ENCODE measurements around the gene TNXB.
"Not testable (repeated sequence)": the region's sequence is repeated elsewhere in the genome, so short reads cannot be mapped to it uniquely, and the experiment has no call there.

DNA sequence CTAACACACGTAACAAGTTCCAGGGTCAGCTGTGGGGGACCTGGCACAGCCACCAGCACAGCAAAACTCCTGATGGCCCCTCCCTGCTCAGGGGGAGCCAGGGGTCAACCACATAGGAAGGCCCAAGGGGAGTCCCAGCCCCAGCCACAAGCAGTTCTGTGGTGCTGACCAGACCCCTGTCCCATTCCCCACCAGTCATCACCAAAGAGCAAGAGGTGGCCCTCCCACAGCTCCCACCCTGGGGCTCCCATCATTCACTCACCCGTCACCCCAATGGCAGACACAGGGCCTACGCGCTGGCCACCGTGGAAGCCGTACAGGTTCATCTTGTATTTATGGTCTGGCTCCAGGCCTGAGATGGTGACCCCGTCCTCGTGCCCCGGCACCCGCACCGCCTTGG, 59.4 kb downstream of the TNXB start:
- not testable (repeated sequence) for TF ChIP-seq CTCF, POLR2A (IDR thresholded peaks at IDR 0.05)
